IPS-NIHi7 (cell line): Measurements from ENCODE around the gene COL1A1.

Source experiments
- DNase-seq: peaks from one replicate; pipeline ENCODE4 v3.0.0; 2012; ENCODE audit warnings: mixed read lengths; ENCODE audit errors: extremely low spot score

COL1A1 gene

GRCh38 chr17:50213026-50214022 lies 11.9 kb upstream of the COL1A1 start:
- DNase-seq: peak; percentile 77

- DNase-seq: no peak
These were observed 10.9 kb upstream of the COL1A1 start for GRCh38 chr17:50212121-50212843.

GRCh38 chr17:50211249-50212120 lies 10.1 kb upstream of the COL1A1 start:
- no peak for DNase-seq

- peak; percentile 85 for DNase-seq
These were observed 9.1 kb upstream of the COL1A1 start for GRCh38 chr17:50210240-50211225.

GRCh38 chr17:50209472-50210239 lies 8.2 kb upstream of the COL1A1 start:
- peak; percentile 85 for DNase-seq

- no peak for DNase-seq
These were observed 7.7 kb upstream of the COL1A1 start for GRCh38 chr17:50209133-50209471.

- DNase-seq: no peak
These were observed 7.2 kb upstream of the COL1A1 start for GRCh38 chr17:50208611-50209061.

- peak; percentile 48 for DNase-seq
These were observed 6.5 kb upstream of the COL1A1 start for GRCh38 chr17:50207792-50208567.

GRCh38 chr17:50207315-50207714 lies 5.9 kb upstream of the COL1A1 start:
- no peak for DNase-seq

- DNase-seq: peak; percentile 79
These were observed 5.3 kb upstream of the COL1A1 start for GRCh38 chr17:50206604-50207293.

GRCh38 chr17:50205963-50206505 lies 4.6 kb upstream of the COL1A1 start:
- no peak for DNase-seq

GRCh38 chr17:50205111-50205962 lies 3.9 kb upstream of the COL1A1 start:
- no peak for DNase-seq

- no peak for DNase-seq
These were observed 3.0 kb upstream of the COL1A1 start for GRCh38 chr17:50204431-50204830.

- no peak for DNase-seq
These were observed 2.3 kb upstream of the COL1A1 start for GRCh38 chr17:50203604-50204345.

- no peak for DNase-seq
These were observed 1.7 kb upstream of the COL1A1 start for GRCh38 chr17:50203086-50203485.
